HL-60/S4 (cell line): ENCODE results near the gene RABGEF1.
"Not testable (repeated sequence)": the region's sequence is repeated elsewhere in the genome, so short reads cannot be mapped to it uniquely, and the experiment has no call there.

ENCODE experiments used
- in situ Hi-C: fragments of 300-500 bp; cut with MboI; formaldehyde crosslinking; loops from 2 replicates; pipeline ENCODE4 v1.14.3; 2022; ENCODE audit warnings: low sequenced_read_pairs

The RABGEF1 gene

GRCh38 chr7:66845379-66846095, 105.0 kb downstream of the RABGEF1 start:
- in situ Hi-C loops = no loop called here

GRCh38 chr7:66846096-66846445, 105.5 kb downstream of the RABGEF1 start:
- in situ Hi-C loops = not testable (repeated sequence)

GRCh38 chr7:66847523-66847855, 107.0 kb downstream of the RABGEF1 start:
- in situ Hi-C loops = not testable (repeated sequence)

- in situ Hi-C loops = no loop called here
Measured at GRCh38 chr7:66847879-66848790, 107.6 kb downstream of the RABGEF1 start.

- in situ Hi-C loops = no loop called here
Measured at GRCh38 chr7:66859339-66859738, 118.8 kb downstream of the RABGEF1 start.

GRCh38 chr7:66859794-66860645, 119.5 kb downstream of the RABGEF1 start:
- in situ Hi-C loops = no loop called here

- in situ Hi-C loops = no loop called here
Measured at GRCh38 chr7:66860767-66861166, 120.2 kb downstream of the RABGEF1 start.
